Subcutaneous adipose tissue (tissue), 4 donors: ENCODE data around the gene WWOX. TPM values are rescaled to one million over a fixed set of nuclear protein-coding genes. Genes with fewer than 3 reads are reported as not detected.

Experiments used
- CTCF ChIP-seq: fragments of 450-650 bp; IDR thresholded peaks from one replicate; pipeline ENCODE4 v1.5.1; 2016; ENCODE audit warnings: low read depth, mild to moderate bottlenecking, control low read depth, antibody characterized with exemption, moderate library complexity
- total RNA-seq, 4 donors: library from RNA; depleted of rRNA; stranded (reverse); fragments of >200 nt; gene quantifications; one replicate each; pipeline ENCODE4 v1.1.0, GENCODE V29; 2016

The WWOX gene
- total RNA-seq, 4 donors from 2014 or later: 31.4 to 67.8 (median 46.0) TPM

GRCh38 chr16:79001156-79001967, 901.9 kb downstream of the WWOX start:
- no peak for TF ChIP-seq CTCF

GRCh38 chr16:79003026-79003609, 903.7 kb downstream of the WWOX start:
- TF ChIP-seq CTCF: no peak

GRCh38 chr16:79004309-79004708, 904.9 kb downstream of the WWOX start:
- no peak for TF ChIP-seq CTCF

- TF ChIP-seq CTCF: no peak
These were observed 905.6 kb downstream of the WWOX start for GRCh38 chr16:79005096-79005495.

GRCh38 chr16:79006206-79006605, 906.8 kb downstream of the WWOX start:
- TF ChIP-seq CTCF: no peak

- TF ChIP-seq CTCF: no peak
These were observed 907.3 kb downstream of the WWOX start for GRCh38 chr16:79006765-79007164.

- no peak for TF ChIP-seq CTCF
These were observed 908.2 kb downstream of the WWOX start for GRCh38 chr16:79007614-79008013.
